Naive thymus-derived CD8-positive, alpha-beta T cell (primary cell): ENCODE results near the gene MLST8. TPM values are rescaled to one million over a fixed set of nuclear protein-coding genes. Genes with fewer than 3 reads are reported as not detected.
"Not testable (repeated sequence)": the region's sequence is repeated elsewhere in the genome, so short reads cannot be mapped to it uniquely, and the experiment has no call there.

ENCODE experiments used
- ATAC-seq, 2 donors: fragments of 150-1000 bp; cut with Tn5 transposase in 1 of 2; sonication (Bioruptor Pico), chemical (Tn5 transposase) in 1 of 2; 1 replicate in 1 of 2; 2 replicates in 1 of 2; pipeline ENCODE4 v1.10.0; 2021; ENCODE audit warnings: mild to moderate bottlenecking in 2 of 2, moderate library complexity in 2 of 2
- POLR2A ChIA-PET: fragments of 350-600 bp; sonication (Branson Sonifier 250); formaldehyde crosslinking; loops from one replicate; lab custom pipeline; 2021; ENCODE audit warnings: antibody characterized with exemption; lab: Charles Lee
- DNase-seq, 10 donors: peaks; one replicate each; pipeline versions ENCODE4 v3.0.0 to v3.0.0-alpha.2; 2020 to 2022
- H3K27ac Mint-ChIP-seq, 10 donors: one replicate each; pipeline ENCODE4 v1.8.0; 2020 to 2022; ENCODE audit warnings: mild to moderate bottlenecking in 10 of 10, mixed read lengths in 10 of 10, moderate library complexity in 4 of 10, inconsistent platforms in 1 of 10
- H3K27me3 Mint-ChIP-seq, 5 donors: one replicate each; pipeline ENCODE4 v1.8.0; 2021 to 2022; ENCODE audit warnings: mixed read lengths in 5 of 5
- H3K36me3 Mint-ChIP-seq, 3 donors: one replicate each; pipeline ENCODE4 v1.8.0; 2020 to 2022; ENCODE audit warnings: mixed read lengths in 3 of 3, mild to moderate bottlenecking in 2 of 3, inconsistent platforms in 1 of 3
- H3K4me1 Mint-ChIP-seq, 4 donors: one replicate each; pipeline ENCODE4 v1.8.0; 2021 to 2022; ENCODE audit warnings: mixed read lengths in 4 of 4
- H3K4me3 Mint-ChIP-seq, 10 donors: one replicate each; pipeline ENCODE4 v1.8.0; 2020 to 2022; ENCODE audit warnings: mild to moderate bottlenecking in 10 of 10, mixed read lengths in 10 of 10, moderate library complexity in 6 of 10, inconsistent platforms in 1 of 10
- H3K9me3 Mint-ChIP-seq, 9 donors: one replicate each; pipeline ENCODE4 v1.8.0; 2020 to 2022; ENCODE audit warnings: mixed read lengths in 9 of 9, mild to moderate bottlenecking in 3 of 9, inconsistent platforms in 1 of 9, moderate library complexity in 1 of 9
- polyA plus RNA-seq, 3 donors: library from polyadenylated mRNA; unstranded; fragments of 300-500 nt; fragmentation: Illumina TruSeq; gene quantifications; one replicate each; pipeline ENCODE4 v1.2.3, GENCODE V29; 2021
- total RNA-seq, 8 experiments: library from RNA in 2 of 8; stranded (reverse) in 2 of 8; gene quantifications; one replicate each; pipeline ENCODE4 v1.2.3 and lab custom pipeline; 2021 to 2026

The MLST8 gene
- total and polyA plus RNA-seq, 5 experiments from 2014 or later = 29.9 to 53.2 (median 40.4) TPM

GRCh38 chr16:2237493-2238149 is 32.4 kb downstream of the MLST8 start:
- H3K4me3 Mint-ChIP-seq = peak overlapping the region in 1 of 10 donors; percentile 18
- POLR2A ChIA-PET = interaction anchor here (0.6 to 1.4 kb wide), 2 partner anchors 237 to 767 kb away, joined by 3 read pairs; partner anchors contain the start of gene TBC1D24
- H3K4me1 Mint-ChIP-seq = peaks cover 0 to 3% (median 0%) of the 10 kb centered on the region in 4 donors
- DNase-seq (peak in 1 of 10 donors; percentile 47), ATAC-seq (no peak)
- H3K36me3 Mint-ChIP-seq = peaks cover 0 to 22% (median 14%) of the 10 kb centered on the region in 3 donors
- H3K27me3 Mint-ChIP-seq = peaks cover 0 to 8% (median 0%) of the 10 kb centered on the region in 5 donors
- H3K9me3 Mint-ChIP-seq = no peaks in the 10 kb centered on the region
- H3K27ac Mint-ChIP-seq = no peak overlapping the region

- Mint-ChIP-seq H3K27me3 (peaks cover 0 to 8% (median 0%) of the 10 kb centered on the region in 5 donors), H3K36me3 (peaks cover 0 to 19% (median 11%) of the 10 kb centered on the region in 3 donors), H3K27ac (no peak overlapping the region), H3K9me3 (no peaks in the 10 kb centered on the region), H3K4me3 (no peak overlapping the region), H3K4me1 (peaks cover 0 to 3% (median 0%) of the 10 kb centered on the region in 4 donors)
- DNase-seq (peak in 1 of 10 donors; percentile 46), ATAC-seq (no peak)
- POLR2A ChIA-PET = interaction anchor here (0.6 to 1.9 kb wide), 3 partner anchors 13 to 767 kb away, joined by 3 to 7 read pairs (median 3); partner anchors contain the start of genes ECI1 and TBC1D24
Measured at GRCh38 chr16:2238150-2238837, 33.0 kb downstream of the MLST8 start.

DNA sequence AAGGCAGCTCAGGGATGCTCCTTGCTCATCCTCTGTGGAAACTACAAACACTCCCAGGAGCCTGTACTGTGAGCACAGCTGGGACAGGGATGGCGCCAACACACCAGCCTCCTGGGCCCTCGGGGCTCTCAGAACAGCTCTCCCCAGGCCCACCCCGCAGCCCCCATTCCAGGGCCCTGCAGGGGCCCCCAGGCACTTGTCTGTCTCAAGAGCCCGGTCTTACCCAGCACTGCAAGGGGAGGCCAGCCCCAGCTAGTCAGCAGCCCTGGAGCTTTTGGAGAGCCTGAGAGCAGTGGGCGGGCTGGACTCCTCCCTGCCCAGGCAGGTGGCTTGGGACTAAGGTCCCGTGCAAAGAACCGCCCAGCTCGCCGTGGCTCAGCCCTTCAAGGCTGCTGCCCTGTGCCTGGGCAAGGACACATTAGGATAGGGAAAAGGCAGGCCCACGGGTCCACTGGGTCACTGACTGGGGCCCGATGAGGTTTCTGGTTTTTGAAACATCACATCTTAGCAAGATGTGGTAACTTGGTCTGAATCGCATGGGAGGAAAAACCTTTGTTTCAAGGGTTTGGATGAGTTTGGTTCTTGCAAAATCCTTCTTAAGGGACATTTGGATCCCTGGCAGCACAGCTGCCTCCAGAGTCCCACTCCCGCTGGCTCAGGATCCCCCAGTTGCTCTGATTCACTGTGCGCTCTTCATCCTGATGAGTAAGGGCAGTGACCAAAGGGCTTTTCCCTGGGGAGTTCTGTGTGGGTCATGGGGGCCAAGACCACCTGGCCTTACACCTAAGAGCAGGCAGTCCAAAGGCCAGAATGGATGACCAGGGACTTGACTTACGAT is 33.8 kb downstream of the MLST8 start:
- DNase-seq = peak in 1 of 10 donors; percentile 56
- Mint-ChIP-seq H3K4me1 (peaks cover 0 to 3% (median 0%) of the 10 kb centered on the region in 4 donors), H3K9me3 (no peaks in the 10 kb centered on the region), H3K36me3 (peaks cover 0 to 15% (median 8%) of the 10 kb centered on the region in 3 donors), H3K4me3 (no peak overlapping the region), H3K27me3 (peaks cover 0 to 5% (median 0%) of the 10 kb centered on the region in 5 donors), H3K27ac (peak overlapping the region in 1 of 10 donors; percentile 7)
- POLR2A ChIA-PET = interaction anchor here (1.9 kb wide), 1 partner anchor 12 kb away, joined by 7 read pairs; the partner anchor contains the start of gene ECI1
- ATAC-seq = no peak

DNA sequence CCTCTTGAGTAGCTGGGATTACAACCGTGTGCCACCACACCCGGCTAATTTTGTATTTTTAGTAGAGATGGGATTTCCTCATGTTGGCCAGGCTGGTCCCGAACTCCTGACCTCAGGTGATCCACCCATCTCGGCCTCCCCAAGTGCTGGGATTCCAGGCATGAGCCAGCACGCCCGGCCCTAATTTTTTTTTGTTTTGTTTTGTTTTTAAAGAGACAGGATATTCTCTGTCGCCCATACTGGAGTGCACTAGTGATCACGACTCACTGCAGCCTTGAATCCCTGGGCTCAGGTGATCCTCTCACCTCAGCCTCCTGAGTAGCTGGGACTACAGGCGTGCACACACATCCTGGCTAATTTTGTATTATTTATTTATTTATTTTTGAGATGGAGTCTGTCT is 35.1 kb downstream of the MLST8 start:
- H3K27me3 Mint-ChIP-seq, H3K4me1 Mint-ChIP-seq, POLR2A ChIA-PET, ATAC-seq, H3K4me3 Mint-ChIP-seq, H3K36me3 Mint-ChIP-seq, H3K9me3 Mint-ChIP-seq, DNase-seq, H3K27ac Mint-ChIP-seq: not testable (repeated sequence)

DNA sequence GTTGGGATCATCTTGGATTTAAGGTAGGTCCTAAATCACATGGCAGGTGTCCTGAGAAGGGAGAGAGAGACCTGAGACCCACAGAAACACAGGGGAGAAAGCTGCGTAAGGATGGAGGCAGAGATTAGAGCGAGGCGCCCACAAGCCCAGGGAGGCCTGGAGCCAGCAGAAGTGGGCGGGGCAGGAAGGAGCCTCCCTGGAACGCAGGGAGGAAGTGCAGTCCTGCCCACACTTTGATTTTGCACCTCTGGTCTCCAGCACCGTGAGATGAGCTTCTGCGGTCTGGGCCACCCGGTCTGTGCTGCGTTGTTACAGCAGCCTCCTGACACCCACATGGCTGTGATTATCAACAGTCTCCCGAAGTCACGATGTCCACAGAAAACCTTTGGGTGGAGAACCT is 37.3 kb downstream of the MLST8 start:
- ATAC-seq = no peak
- no peak for DNase-seq
- peaks cover 0 to 3% (median 0%) of the 10 kb centered on the region in 3 donors for H3K36me3 Mint-ChIP-seq
- no peak overlapping the region for H3K4me3 Mint-ChIP-seq
- H3K4me1 Mint-ChIP-seq = no peaks in the 10 kb centered on the region
- H3K27me3 Mint-ChIP-seq = no peaks in the 10 kb centered on the region
- no peaks in the 10 kb centered on the region for H3K9me3 Mint-ChIP-seq
- peak overlapping the region in 1 of 10 donors; percentile 25 for H3K27ac Mint-ChIP-seq
- POLR2A ChIA-PET = no interaction called here

- peak in 1 of 10 donors; percentile 63 for DNase-seq
- POLR2A ChIA-PET = no interaction called here
- H3K4me3 Mint-ChIP-seq = no peak overlapping the region
- ATAC-seq = no peak
- H3K27ac Mint-ChIP-seq = peak overlapping the region in 1 of 10 donors; percentile 62
- peaks cover 0 to 3% (median 0%) of the 10 kb centered on the region in 3 donors for H3K36me3 Mint-ChIP-seq
- H3K9me3 Mint-ChIP-seq = no peaks in the 10 kb centered on the region
- no peaks in the 10 kb centered on the region for H3K4me1 Mint-ChIP-seq
- no peaks in the 10 kb centered on the region for H3K27me3 Mint-ChIP-seq
Measured at GRCh38 chr16:2243031-2243528, 37.8 kb downstream of the MLST8 start.

DNA sequence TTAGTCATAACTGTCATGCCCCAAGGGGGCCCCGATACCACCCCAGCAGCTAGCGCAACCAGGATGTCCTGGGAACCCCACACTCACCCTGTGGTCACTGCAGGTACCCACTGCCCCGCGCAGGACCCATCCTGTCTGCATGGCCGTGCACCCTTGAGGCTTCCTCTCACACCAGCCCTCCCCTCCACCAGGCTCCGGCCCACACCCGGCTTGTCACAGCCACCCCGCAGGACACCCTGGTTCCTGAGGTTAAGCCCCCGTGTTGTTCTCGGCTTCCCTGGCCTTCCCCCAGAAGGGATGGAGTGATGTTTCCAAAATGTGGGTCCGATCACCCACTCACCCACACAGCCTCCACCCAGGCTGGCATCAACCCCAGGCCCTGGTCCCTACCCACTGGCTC is 38.5 kb downstream of the MLST8 start:
- H3K9me3 Mint-ChIP-seq = no peaks in the 10 kb centered on the region
- POLR2A ChIA-PET = no interaction called here
- no peaks in the 10 kb centered on the region for H3K4me1 Mint-ChIP-seq
- no peak overlapping the region for H3K27ac Mint-ChIP-seq
- H3K36me3 Mint-ChIP-seq = peaks cover 0 to 3% (median 0%) of the 10 kb centered on the region in 3 donors
- H3K27me3 Mint-ChIP-seq = no peaks in the 10 kb centered on the region
- ATAC-seq = no peak
- peak in 1 of 10 donors; percentile 15 for DNase-seq
- no peak overlapping the region for H3K4me3 Mint-ChIP-seq

- H3K4me1 Mint-ChIP-seq = no peaks in the 10 kb centered on the region
- no peaks in the 10 kb centered on the region for H3K9me3 Mint-ChIP-seq
- ATAC-seq (no peak), DNase-seq (peak in 1 of 10 donors; percentile 53)
- peaks cover 0 to 3% (median 0%) of the 10 kb centered on the region in 3 donors for H3K36me3 Mint-ChIP-seq
- H3K27me3 Mint-ChIP-seq = no peaks in the 10 kb centered on the region
- no peak overlapping the region for H3K4me3 Mint-ChIP-seq
- POLR2A ChIA-PET = no interaction called here
- H3K27ac Mint-ChIP-seq = no peak overlapping the region
Measured at GRCh38 chr16:2244301-2244700, 39.0 kb downstream of the MLST8 start.

DNA sequence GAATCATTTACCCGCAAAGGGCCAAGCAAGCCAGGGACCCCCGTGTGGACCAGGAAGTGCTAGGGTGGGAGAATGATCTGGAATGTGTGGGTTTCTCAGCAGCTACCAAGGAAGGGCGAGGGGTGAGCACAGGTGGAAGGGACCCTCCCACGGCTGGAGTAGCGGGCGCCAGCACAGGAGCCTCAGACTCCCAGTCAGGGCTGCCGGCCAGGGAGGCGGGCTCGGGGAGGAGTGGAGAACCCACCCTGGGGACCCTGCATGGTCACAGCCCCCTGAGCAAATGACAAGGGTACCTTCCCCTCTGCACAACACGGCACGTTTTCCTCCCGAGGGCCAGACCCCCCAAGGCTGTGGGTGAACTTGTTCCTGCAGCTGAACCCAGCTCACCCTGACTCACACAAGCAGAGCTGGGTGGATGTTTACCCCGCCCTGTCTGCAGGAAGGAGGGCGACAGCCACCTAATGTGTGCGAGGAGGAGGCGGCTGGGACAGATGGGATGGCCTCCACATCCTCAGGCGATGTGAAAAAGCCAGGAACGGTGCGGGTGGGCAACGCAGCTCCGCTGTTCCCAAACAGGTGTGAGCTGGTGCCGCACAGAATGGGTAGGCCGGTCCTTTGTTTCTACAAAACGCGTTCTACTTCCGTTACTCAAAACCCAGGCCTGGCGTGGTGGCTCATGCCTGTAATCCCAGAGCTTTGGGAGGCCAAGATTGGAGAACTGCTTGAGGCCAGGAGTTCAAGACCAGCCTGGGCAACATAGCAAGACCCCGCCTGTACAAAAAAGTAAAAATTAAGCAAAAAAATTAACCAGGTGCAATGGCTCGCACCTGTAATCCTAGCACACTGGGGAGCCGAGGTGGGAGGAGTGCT is 39.9 kb downstream of the MLST8 start:
- peaks cover 0 to 3% (median under 1%) of the 10 kb centered on the region in 4 donors for H3K4me1 Mint-ChIP-seq
- ATAC-seq = no peak
- DNase-seq = peak in 1 of 10 donors; percentile 56
- peak overlapping the region in 1 of 10 donors; percentile 34 for H3K27ac Mint-ChIP-seq
- POLR2A ChIA-PET = no interaction called here
- H3K9me3 Mint-ChIP-seq = no peaks in the 10 kb centered on the region
- no peaks in the 10 kb centered on the region for H3K27me3 Mint-ChIP-seq
- H3K4me3 Mint-ChIP-seq = no peak overlapping the region
- peaks cover 0 to 3% (median 0%) of the 10 kb centered on the region in 3 donors for H3K36me3 Mint-ChIP-seq

DNA sequence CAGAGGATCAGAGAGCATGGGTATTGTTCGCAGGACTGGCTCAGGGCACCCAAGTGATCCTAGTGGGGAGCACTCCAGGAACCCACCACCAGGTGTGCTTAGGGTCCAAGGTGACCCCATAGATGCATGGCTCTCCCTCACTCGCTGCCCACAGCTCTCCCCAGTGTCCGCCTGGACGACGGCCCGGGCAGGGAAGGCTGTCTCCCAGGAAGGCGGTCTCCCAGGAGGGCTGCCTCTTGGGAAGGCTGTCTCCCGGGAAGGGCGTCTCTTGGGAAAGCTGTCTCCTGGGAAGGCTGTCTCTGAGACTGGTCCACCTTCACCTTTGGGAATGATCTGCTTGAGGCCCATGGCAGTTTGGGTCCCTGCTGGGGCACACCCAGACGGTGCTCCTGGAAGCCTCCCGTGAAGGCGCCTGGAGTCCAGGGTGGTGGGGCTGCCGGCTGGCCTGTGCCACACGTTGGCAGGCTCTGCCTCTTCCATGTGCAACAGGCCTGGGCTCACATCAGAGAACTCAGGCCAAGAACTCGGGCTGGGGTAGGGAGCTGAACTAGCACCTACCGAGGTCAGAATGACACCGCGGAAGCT is 41.1 kb downstream of the MLST8 start:
- H3K27ac Mint-ChIP-seq = no peak overlapping the region
- peaks cover 0 to 9% (median 5%) of the 10 kb centered on the region in 4 donors for H3K4me1 Mint-ChIP-seq
- H3K9me3 Mint-ChIP-seq = no peaks in the 10 kb centered on the region
- no peak for ATAC-seq
- DNase-seq = no peak
- peaks cover 0 to 1% (median 0%) of the 10 kb centered on the region in 5 donors for H3K27me3 Mint-ChIP-seq
- peaks cover 0 to 3% (median 0%) of the 10 kb centered on the region in 3 donors for H3K36me3 Mint-ChIP-seq
- POLR2A ChIA-PET = interaction anchor here (0.9 to 1.4 kb wide), 2 partner anchors 32 to 91 kb away, joined by 3 read pairs; partner anchors contain the start of genes PGP and TRAF7
- no peak overlapping the region for H3K4me3 Mint-ChIP-seq
